NB4 (cell line): ENCODE results near the gene PROB1.

Experiments used
- MYC ChIP-seq: IDR thresholded peaks from 2 replicates; pipeline ENCODE4 v1.6.1; 2011; ENCODE audit warnings: low read depth, low read length
- POLR2A ChIP-seq: IDR thresholded peaks from 2 replicates; pipeline ENCODE4 v1.6.1; 2011; ENCODE audit warnings: mild to moderate bottlenecking; ENCODE audit not compliant: insufficient read length; ENCODE audit errors: extremely low read depth
- TF ChIP-seq, protein P1 (sequence below): IDR thresholded peaks from one replicate; pipeline ENCODE4 v1.5.1; 2012; ENCODE audit warnings: low read depth, low read length
- TF ChIP-seq, protein P2 (sequence below): IDR thresholded peaks from 2 replicates; pipeline ENCODE4 v1.6.1; 2011; ENCODE audit warnings: low read depth, low read length

DNA sequence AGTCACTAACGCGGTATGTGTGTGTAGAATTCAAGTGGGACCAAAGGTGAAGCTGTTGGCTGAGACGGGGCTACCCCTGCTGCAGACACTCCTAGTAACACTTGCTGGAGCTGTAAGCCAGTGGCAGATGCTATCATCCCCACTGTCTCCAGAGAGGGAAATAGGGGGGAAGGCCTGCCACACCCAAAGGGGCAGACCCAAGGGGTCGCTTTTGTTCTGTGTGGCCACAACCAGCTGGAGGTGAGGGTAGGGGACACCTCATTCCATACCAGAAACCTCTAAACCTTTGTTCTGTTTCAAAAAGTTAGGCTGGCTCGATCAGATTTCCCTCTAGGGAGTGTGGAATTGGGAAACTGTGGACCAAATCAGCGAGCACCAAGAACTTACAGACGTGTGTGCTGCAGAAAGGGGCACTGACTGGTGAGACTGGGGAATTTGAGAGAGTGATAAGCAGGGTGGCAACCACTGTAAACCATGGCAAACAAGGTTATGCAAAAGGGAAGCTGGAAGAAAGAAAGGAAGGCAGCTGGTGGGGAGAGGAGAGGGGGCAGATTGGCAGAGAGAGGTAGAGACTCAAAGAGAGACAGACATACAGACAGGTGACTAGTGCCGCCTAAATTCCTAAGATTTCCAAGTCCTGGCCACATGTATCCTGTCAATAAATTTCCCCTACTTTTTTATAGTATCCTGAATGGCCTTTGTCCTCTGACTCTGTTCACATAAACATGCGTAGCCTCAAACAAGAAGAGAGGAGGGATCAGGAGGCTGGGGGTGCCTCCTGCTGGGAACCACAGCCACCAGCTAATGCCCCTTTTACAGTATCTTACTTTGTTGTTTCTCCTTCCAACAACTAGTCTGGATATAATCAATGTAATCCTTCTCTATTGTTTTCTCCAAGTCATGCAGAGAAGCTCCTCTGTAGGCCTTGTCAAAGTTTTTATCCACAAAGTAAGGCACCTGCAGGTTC, 24.6 kb upstream of the PROB1 start:
- TF ChIP-seq, protein P1, sequence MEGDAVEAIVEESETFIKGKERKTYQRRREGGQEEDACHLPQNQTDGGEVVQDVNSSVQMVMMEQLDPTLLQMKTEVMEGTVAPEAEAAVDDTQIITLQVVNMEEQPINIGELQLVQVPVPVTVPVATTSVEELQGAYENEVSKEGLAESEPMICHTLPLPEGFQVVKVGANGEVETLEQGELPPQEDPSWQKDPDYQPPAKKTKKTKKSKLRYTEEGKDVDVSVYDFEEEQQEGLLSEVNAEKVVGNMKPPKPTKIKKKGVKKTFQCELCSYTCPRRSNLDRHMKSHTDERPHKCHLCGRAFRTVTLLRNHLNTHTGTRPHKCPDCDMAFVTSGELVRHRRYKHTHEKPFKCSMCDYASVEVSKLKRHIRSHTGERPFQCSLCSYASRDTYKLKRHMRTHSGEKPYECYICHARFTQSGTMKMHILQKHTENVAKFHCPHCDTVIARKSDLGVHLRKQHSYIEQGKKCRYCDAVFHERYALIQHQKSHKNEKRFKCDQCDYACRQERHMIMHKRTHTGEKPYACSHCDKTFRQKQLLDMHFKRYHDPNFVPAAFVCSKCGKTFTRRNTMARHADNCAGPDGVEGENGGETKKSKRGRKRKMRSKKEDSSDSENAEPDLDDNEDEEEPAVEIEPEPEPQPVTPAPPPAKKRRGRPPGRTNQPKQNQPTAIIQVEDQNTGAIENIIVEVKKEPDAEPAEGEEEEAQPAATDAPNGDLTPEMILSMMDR = no peak
- TF ChIP-seq, protein P2, sequence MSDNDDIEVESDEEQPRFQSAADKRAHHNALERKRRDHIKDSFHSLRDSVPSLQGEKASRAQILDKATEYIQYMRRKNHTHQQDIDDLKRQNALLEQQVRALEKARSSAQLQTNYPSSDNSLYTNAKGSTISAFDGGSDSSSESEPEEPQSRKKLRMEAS = no peak
- no peak for TF ChIP-seq POLR2A
- no peak for TF ChIP-seq MYC
